Body of pancreas (tissue), 4 donors: ENCODE measurements around the gene RASIP1. TPM values are rescaled to one million over a fixed set of nuclear protein-coding genes. Genes with fewer than 3 reads are reported as not detected.

Experiments used
- ATAC-seq: fragments of 150-250 bp; one replicate; pipeline ENCODE4 v1.9.1; 2016
- DNase-seq, 4 donors: peaks; one replicate each; pipeline ENCODE4 v3.0.0-alpha.2; 2019
- H3K27ac ChIP-seq, 4 donors: fragments of 200-600 bp; sonication (generic); 1 replicate in 3 of 4; 2 replicates in 1 of 4; pipeline versions ENCODE4 v1.5.1 to v1.6.1; 2016 to 2019; ENCODE audit warnings: mild to moderate bottlenecking in 1 of 4, mixed read lengths in 1 of 4, moderate library complexity in 1 of 4
- H3K27me3 ChIP-seq, 2 donors: fragments of 200-600 bp; sonication (generic); one replicate each; pipeline ENCODE4 v1.6.0; 2016; ENCODE audit warnings: mild to moderate bottlenecking in 1 of 2
- H3K36me3 ChIP-seq, 2 donors: fragments of 200-600 bp; sonication (generic); replicated peaks in 1 of 2; 2 replicates each; pipeline ENCODE4 v1.5.1; 2016; ENCODE audit warnings: low read depth in 2 of 2; ENCODE audit not compliant: insufficient read depth in 1 of 2
- H3K4me1 ChIP-seq: fragments of 200-600 bp; sonication (generic); one replicate; pipeline ENCODE4 v1.6.0; 2016
- H3K4me3 ChIP-seq, 2 donors: fragments of 200-600 bp; sonication (generic); 1 replicate in 1 of 2; 2 replicates in 1 of 2; pipeline ENCODE4 v1.5.1; 2016 to 2019
- H3K9me3 ChIP-seq, 3 donors: fragments of 200-600 bp; sonication (generic); 1 replicate in 2 of 3; 2 replicates in 1 of 3; pipeline ENCODE4 v1.5.1; 2016
- POLR2A ChIP-seq, 3 donors: fragments of 450-650 bp; IDR thresholded peaks; one replicate each; pipeline ENCODE4 v1.6.1; 2016; ENCODE audit warnings: antibody characterized with exemption in 3 of 3, mild to moderate bottlenecking in 2 of 3
- WGBS, 2 donors: methylation state at CpG; one replicate each; pipeline ENCODE4 v1.1.5; 2017; 5-methylcytosine and 5-hydroxymethylcytosine counted together
- intact Hi-C: fragments of 100-400 bp; cut with DNase I; formaldehyde crosslinking; loops from one replicate; pipeline ENCODE4 v1.15.1; 2023
- total RNA-seq, 2 donors: library from RNA; depleted of rRNA; stranded (reverse); fragments of >200 nt; gene quantifications; one replicate each; pipeline ENCODE4 v1.1.0, GENCODE V29; 2016
- TF ChIP-seq, protein P1 (sequence below), 7 experiments: fragments of 450-650 bp in 4 of 7; fragments of 200-600 bp in 3 of 7; sonication (generic) in 3 of 7; IDR thresholded peaks; one replicate each; pipeline ENCODE4 v1.5.1; 2016 to 2019; ENCODE audit warnings: antibody characterized with exemption in 7 of 7

The RASIP1 gene
- total RNA-seq, 2 donors from 2014 or later: 14.5 to 60.0 TPM

GRCh38 chr19:48757741-48758144 is 17.3 kb upstream of the RASIP1 start:
- H3K27me3 ChIP-seq: no peaks in the 10 kb centered on the region
- H3K36me3 ChIP-seq: no peaks in the 10 kb centered on the region
- intact Hi-C loops: no loop called here
- 88 to 92% methylated on average over 5 to 14 of the region's 14 CpGs for WGBS, 2 donors
- H3K4me3 ChIP-seq: no peak overlapping the region
- no peak overlapping the region for H3K27ac ChIP-seq
- ATAC-seq: no peak
- H3K9me3 ChIP-seq: no peaks in the 10 kb centered on the region
- no peak for TF ChIP-seq POLR2A (IDR thresholded peaks at IDR 0.05)
- TF ChIP-seq, protein P1, sequence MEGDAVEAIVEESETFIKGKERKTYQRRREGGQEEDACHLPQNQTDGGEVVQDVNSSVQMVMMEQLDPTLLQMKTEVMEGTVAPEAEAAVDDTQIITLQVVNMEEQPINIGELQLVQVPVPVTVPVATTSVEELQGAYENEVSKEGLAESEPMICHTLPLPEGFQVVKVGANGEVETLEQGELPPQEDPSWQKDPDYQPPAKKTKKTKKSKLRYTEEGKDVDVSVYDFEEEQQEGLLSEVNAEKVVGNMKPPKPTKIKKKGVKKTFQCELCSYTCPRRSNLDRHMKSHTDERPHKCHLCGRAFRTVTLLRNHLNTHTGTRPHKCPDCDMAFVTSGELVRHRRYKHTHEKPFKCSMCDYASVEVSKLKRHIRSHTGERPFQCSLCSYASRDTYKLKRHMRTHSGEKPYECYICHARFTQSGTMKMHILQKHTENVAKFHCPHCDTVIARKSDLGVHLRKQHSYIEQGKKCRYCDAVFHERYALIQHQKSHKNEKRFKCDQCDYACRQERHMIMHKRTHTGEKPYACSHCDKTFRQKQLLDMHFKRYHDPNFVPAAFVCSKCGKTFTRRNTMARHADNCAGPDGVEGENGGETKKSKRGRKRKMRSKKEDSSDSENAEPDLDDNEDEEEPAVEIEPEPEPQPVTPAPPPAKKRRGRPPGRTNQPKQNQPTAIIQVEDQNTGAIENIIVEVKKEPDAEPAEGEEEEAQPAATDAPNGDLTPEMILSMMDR (IDR thresholded peaks at IDR 0.05): no peak
- H3K4me1 ChIP-seq: peaks cover 24% of the 10 kb centered on the region
- peak in 1 of 4 donors; percentile 4 for DNase-seq

DNA sequence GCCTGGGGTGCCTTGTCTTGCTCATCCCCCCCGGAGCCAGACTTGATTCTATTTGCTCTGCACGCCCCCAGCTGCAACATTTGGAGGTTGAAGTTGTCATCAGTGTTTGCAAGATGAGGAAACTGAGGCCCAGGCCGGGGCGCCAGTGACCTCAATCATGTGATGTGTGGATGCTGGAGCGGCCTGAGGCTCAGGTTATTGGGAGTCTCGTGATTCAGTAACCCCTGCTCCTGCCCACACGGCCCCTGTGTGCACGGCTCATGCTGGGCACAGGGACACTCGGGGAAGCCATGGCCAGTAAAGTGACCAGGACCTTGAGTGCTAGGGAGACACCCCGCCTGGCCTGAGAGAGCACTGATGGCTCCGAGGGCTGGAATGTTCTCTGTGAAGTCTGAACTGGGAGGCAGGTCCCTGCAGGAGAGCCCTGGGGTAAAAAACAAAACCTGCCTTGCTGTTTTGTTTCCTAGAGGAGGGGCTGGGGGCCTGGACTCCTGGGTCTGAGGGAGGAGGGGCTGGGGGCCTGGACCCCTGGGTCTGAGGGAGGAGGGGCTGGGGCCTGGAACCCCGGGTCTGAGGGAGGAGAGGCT is 16.8 kb upstream of the RASIP1 start:
- TF ChIP-seq, protein P1 (IDR thresholded peaks at IDR 0.05): no peak
- no peak for TF ChIP-seq POLR2A (IDR thresholded peaks at IDR 0.05)
- WGBS, 2 donors: 79 to 85% methylated on average over 6 to 12 of the region's 12 CpGs

GRCh38 chr19:48756686-48757085 is 16.3 kb upstream of the RASIP1 start:
- intact Hi-C loops: no loop called here
- H3K36me3 ChIP-seq: no peaks in the 10 kb centered on the region
- H3K27ac ChIP-seq: no peak overlapping the region
- no peak for DNase-seq
- WGBS, 2 donors: 79 to 82% methylated on average over 8 to 9 of the region's 9 CpGs
- peaks cover 28% of the 10 kb centered on the region for H3K4me1 ChIP-seq
- no peaks in the 10 kb centered on the region for H3K9me3 ChIP-seq
- no peak for TF ChIP-seq POLR2A (IDR thresholded peaks at IDR 0.05)
- TF ChIP-seq, protein P1 (IDR thresholded peaks at IDR 0.05): no peak
- no peak overlapping the region for H3K4me3 ChIP-seq
- no peak for ATAC-seq
- H3K27me3 ChIP-seq: no peaks in the 10 kb centered on the region

More for the DNA sequence above, 16.8 kb upstream of the RASIP1 start:
- Histone ChIP-seq H3K27ac (no peak overlapping the region), H3K27me3 (no peaks in the 10 kb centered on the region), H3K9me3 (no peaks in the 10 kb centered on the region), H3K4me3 (no peak overlapping the region), H3K4me1 (peaks cover 28% of the 10 kb centered on the region), H3K36me3 (no peaks in the 10 kb centered on the region)
- intact Hi-C loops: no loop called here
- DNase-seq: peak in 1 of 4 donors; percentile 5
- no peak for ATAC-seq

GRCh38 chr19:48756212-48756611 is 15.8 kb upstream of the RASIP1 start:
- DNase-seq: peak in 1 of 4 donors; percentile 7

More at GRCh38 chr19:48756212-48756611, 15.8 kb upstream of the RASIP1 start:
- H3K27me3 ChIP-seq: no peaks in the 10 kb centered on the region
- H3K4me1 ChIP-seq: peaks cover 28% of the 10 kb centered on the region
- 86% methylated on average over 11 of the region's 11 CpGs; no CpG with 5 or more reads in 1 of the 2 donors for WGBS, 2 donors
- no peaks in the 10 kb centered on the region for H3K36me3 ChIP-seq
- intact Hi-C loops: no loop called here
- no peak for ATAC-seq
- TF ChIP-seq, protein P1 (IDR thresholded peaks at IDR 0.05): no peak
- no peak for TF ChIP-seq POLR2A (IDR thresholded peaks at IDR 0.05)
- H3K4me3 ChIP-seq: no peak overlapping the region
- H3K27ac ChIP-seq: no peak overlapping the region
- no peaks in the 10 kb centered on the region for H3K9me3 ChIP-seq
